OCI-LY7 (cell line): ENCODE results near the gene PTRHD1.

Experiments
- EZH2phosphoT487 ChIP-seq: fragments of 200-600 bp; sonication (generic); IDR thresholded peaks from 2 replicates; pipeline ENCODE4 v1.6.1; 2018; ENCODE audit warnings: low read depth, borderline replicate concordance, mild to moderate bottlenecking, mixed run types, antibody characterized with exemption, low read length, moderate library complexity, mixed read lengths
- TF ChIP-seq, protein P1 (sequence below): fragments of 200-600 bp; sonication (generic); conservative IDR thresholded peaks from 2 replicates; pipeline ENCODE4 v1.5.1; 2014; ENCODE audit warnings: mild to moderate bottlenecking, antibody characterized with exemption, low read length, moderate library complexity, mixed read lengths

DNA sequence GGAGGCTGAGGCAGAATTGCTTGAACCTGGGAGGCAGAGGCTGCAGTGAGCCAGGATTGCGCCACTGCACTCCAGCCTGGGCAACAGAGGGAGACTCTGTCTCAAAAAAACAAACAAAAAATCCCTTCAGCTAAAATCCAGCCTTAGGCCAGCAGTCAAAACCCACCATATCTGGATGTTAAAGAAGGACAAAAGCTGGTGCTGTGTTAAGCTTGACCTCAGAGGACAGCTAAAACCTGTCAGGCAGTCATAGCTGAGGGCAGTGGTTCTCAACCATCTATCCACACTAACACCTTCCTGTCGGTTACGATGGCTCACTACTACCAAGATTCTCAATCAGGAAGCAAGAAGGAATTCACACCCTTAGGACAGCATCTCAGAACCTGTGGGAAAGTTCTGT lies 9.6 kb downstream of the PTRHD1 start:
- TF ChIP-seq, protein P1, sequence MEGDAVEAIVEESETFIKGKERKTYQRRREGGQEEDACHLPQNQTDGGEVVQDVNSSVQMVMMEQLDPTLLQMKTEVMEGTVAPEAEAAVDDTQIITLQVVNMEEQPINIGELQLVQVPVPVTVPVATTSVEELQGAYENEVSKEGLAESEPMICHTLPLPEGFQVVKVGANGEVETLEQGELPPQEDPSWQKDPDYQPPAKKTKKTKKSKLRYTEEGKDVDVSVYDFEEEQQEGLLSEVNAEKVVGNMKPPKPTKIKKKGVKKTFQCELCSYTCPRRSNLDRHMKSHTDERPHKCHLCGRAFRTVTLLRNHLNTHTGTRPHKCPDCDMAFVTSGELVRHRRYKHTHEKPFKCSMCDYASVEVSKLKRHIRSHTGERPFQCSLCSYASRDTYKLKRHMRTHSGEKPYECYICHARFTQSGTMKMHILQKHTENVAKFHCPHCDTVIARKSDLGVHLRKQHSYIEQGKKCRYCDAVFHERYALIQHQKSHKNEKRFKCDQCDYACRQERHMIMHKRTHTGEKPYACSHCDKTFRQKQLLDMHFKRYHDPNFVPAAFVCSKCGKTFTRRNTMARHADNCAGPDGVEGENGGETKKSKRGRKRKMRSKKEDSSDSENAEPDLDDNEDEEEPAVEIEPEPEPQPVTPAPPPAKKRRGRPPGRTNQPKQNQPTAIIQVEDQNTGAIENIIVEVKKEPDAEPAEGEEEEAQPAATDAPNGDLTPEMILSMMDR: no peak
- no peak for TF ChIP-seq EZH2phosphoT487
